ENCODE data around the gene HOXD4.

Gene HOXD4

DNA sequence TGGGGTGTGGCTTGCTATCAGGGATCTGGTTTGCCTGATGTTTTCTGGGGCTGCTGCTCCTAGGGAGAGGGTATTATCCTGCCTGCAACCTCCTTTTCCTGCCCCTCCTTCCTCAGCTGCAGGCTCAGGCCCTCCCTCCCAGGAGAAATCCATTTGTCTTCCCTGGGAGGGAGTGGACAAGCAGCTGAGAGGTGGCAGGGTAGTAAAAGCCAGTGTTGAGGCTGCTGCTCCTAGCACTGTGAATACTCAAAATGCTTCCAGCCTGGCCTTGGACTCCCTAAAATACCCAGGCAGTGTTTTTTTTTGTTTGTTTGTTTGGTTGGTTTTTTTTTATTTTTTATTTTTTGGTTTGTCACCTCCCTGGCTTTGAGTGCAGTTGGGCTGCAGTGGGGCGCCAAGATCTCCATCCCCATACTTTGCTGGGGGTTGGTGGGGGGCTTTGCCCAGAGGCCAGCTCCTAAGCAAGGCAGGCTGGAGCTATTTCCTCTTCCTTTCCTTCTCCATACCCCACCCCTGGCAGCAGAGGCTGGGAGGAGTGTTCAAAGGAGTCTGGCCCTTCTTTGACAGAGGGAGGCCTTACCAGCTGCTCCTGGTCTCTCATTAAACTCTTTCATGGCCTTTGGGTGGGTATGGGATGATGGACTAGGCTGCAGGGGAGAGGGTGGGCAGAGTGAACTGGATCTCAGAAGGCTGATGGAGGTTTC lies 19.4 kb downstream of the HOXD4 start:
- no peak for DNase-seq (ENCODE audit: low read depth)

DNA sequence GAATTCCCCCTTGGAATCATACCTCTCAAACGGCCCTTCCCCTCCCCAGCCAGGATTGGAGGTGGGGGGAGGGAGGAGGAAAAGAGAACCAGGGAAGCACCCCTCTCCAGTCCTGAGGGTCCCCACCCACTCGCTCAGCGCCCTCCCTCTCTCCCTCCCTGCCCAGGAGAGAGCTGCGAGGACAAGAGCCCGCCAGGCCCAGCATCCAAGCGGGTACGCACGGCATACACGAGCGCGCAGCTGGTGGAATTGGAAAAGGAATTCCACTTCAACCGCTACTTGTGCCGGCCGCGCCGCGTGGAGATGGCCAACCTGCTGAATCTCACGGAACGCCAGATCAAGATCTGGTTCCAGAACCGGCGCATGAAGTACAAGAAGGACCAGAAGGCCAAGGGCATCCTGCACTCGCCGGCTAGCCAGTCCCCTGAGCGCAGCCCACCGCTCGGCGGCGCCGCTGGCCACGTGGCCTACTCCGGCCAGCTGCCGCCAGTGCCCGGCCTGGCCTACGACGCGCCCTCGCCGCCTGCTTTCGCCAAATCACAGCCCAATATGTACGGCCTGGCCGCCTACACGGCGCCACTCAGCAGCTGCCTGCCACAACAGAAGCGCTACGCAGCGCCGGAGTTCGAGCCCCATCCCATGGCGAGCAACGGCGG lies 20.1 kb downstream of the HOXD4 start:
- no peak for DNase-seq (ENCODE audit: low read depth)

DNA sequence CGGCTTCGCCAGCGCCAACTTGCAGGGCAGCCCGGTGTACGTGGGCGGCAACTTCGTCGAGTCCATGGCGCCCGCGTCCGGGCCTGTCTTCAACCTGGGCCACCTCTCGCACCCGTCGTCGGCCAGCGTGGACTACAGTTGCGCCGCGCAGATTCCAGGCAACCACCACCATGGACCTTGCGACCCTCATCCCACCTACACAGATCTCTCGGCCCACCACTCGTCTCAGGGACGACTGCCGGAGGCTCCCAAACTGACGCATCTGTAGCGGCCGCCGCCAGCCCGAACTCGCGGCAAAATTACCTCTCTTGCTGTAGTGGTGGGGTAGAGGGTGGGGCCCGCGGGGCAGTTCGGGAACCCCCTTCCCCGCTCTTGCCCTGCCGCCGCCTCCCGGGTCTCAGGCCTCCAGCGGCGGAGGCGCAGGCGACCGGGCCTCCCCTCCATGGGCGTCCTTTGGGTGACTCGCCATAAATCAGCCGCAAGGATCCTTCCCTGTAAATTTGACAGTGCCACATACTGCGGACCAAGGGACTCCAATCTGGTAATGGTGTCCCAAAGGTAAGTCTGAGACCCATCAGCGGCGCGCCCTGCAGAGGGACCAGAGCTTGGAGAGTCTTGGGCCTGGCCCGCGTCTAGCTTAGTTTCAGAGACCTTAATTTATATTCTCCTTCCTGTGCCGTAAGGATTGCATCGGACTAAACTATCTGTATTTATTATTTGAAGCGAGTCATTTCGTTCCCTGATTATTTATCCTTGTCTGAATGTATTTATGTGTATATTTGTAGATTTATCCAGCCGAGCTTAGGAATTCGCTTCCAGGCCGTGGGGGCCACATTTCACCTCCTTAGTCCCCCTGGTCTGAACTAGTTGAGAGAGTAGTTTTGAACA lies 20.9 kb downstream of the HOXD4 start:
- DNase-seq (ENCODE audit: low read depth), result no peak

- no peak for DNase-seq (ENCODE audit: low read depth)
Observed at GRCh38 chr2:176172895-176173566, 21.7 kb downstream of the HOXD4 start.

GRCh38 chr2:176173567-176174381 lies 22.4 kb downstream of the HOXD4 start:
- no peak for DNase-seq (ENCODE audit: low read depth)

GRCh38 chr2:176174382-176174823 lies 23.1 kb downstream of the HOXD4 start:
- no peak for DNase-seq (ENCODE audit: low read depth)

DNA sequence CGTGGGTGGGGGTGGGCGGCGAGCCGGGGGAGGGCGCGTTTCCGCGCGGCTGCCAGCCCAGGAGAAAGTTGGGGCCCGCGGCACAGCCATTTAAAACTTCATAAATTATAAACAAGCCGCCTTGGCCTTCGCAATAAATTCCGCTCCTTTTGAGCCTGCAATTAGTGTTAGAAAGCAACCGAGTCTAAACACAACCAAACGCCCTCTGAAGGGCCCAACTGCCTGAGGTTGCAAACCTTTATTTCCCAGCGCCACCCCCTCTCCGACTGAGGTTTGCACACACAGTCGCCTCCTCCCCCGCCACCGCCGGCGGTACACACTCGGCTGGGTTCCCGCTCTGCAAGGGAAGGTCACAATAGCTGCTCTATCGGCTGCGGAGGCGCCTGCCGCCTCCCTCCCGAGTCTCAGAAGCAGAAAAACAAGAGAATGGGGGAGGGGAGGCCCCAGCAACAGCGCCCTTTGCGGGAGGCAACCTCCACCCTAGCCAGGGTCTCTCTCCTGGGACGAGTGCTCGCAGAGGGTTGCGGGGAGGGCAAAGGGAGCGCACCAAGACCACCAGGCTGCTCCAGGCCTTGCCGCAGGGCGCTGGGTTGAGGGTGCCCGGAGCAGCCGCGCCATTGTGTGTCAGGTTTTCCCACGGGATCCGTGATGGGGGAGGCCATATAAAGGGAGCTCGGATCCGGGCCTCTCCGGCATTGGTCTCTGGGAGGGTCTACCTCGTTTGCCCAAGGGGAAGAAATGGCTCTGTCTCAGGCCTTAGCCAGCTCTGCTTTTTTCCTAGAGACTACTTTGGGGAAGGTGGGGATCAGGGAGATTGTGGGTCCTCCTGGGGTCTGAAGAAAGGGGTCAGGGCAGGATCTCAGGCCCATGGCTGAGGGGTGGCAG lies 23.7 kb downstream of the HOXD4 start:
- DNase-seq (ENCODE audit: low read depth), result no peak

DNA sequence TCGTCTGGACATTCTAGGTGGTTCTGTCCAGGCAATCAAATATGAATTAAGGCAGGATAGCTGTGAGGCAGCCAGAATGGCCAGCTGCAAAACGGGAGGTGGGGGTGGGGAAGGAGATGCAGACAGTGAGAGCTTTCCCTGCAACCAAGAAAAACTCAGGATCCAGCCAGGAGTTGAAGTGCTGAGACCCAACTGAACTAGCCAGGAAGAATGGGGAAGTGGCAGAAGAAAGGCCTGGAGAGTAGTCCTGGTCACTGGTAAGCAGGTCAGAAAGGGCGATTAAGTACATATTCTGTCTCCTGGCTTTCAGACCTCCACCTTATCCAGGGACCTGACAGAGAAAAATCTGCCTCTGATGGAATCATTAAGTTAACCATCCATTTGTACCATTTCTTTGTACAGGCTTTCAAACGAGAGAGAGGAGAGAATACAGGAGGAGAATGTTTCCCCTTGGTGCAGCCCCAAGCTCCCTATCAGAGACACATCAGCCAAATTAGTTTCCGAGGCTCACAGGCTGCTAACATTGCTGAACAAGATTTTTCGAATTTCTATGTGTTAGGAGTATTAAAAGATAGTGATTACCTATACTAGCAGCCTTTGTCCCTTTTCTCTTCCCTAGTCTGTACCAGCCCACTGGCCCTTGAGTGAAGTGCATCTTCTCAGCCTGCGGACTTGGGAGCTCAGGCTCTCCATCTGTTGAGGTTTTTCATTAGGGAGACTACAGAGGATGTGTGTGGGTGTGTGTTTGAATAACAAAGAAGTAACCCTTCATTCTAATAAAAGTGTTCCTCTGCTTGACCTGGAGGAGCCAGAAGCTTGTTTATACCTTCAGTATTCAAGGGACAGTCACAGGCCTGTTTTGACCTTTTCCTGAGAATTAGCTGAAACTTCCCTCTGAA lies 24.6 kb downstream of the HOXD4 start:
- no peak for DNase-seq (ENCODE audit: low read depth)

GRCh38 chr2:176177580-176178037 lies 26.3 kb downstream of the HOXD4 start:
- no peak for DNase-seq (ENCODE audit: low read depth)

- DNase-seq (ENCODE audit: low read depth), result no peak
Observed at GRCh38 chr2:176178038-176178756, 26.8 kb downstream of the HOXD4 start.

- DNase-seq (ENCODE audit: low read depth), result no peak
Observed at GRCh38 chr2:176178757-176179295, 27.5 kb downstream of the HOXD4 start.

GRCh38 chr2:176181551-176181950 lies 30.2 kb downstream of the HOXD4 start:
- DNase-seq (ENCODE audit: low read depth), result no peak

DNA sequence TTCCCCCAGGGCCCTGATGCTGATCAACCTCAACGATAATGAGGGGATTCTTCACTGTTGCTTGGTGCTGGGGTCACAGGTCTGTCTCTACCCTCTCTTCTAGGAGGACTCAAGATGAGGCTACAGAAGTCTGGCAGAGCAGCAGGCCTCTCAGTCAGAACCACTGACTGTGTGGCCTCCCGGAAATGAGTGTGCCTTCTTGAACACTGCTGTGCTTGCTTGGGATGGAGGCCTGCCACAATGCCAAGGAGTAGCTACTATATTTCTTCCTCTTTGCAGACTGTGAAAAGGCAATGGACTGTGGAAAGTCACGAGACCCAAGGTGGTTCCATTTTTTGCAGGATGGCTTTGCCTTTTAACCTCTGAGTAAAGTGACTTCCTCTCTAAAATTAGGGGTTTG lies 31.3 kb downstream of the HOXD4 start:
- DNase-seq (ENCODE audit: low read depth), result no peak

DNA sequence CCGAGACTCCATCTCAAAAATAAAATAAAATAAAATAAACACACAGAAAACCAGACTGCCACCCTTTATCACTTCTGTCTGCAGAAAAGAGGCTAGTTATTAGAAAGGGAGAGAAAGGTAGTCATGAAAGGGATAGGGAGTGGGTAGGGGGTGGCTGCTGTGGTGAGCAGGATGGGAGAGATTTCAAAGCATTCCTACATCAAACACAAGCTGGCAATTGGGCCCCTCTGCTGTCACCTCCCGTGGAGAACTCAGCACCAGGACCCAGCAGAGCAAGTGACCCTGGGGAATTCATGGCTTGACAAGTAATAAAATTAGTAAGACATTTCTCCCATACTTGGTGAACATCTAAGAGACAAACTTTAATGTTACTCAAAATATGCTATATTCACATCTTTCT lies 33.4 kb downstream of the HOXD4 start:
- no peak for DNase-seq (ENCODE audit: low read depth)

- no peak for DNase-seq (ENCODE audit: low read depth)
Observed at GRCh38 chr2:176186024-176186423, 34.7 kb downstream of the HOXD4 start.

DNA sequence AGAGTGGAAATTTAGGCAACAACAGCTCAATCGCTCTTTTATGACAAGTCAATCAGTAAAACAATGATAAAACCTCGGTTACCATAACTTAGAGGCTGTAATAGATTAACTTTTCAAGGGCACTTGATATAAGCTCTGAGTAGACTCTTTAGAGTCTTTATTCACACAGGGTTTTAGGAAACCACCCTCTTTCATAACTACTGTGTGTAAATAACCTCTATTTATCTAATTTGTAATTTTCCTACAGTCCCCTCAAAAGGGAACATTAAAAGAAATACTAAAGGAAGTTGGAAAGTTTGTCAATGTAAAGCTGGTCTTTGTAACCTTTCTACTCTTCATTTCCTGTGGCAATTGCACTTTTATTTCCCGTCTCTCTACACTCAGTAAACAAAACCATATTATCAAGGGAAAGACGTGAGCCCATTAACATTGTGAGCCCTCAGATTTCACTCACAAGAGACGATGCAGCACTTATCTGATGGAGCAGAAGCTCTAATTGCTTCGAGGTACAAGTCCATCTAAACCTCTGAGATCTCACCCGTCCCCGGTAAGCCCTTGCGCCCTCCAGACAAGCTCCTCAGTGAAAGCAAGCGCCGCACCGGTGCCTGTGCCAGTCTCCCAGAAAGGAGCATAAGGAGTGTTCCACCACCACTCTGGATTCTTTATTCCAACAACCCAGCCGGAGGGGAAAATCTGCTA lies 36.0 kb downstream of the HOXD4 start:
- DNase-seq (ENCODE audit: low read depth), result no peak

DNA sequence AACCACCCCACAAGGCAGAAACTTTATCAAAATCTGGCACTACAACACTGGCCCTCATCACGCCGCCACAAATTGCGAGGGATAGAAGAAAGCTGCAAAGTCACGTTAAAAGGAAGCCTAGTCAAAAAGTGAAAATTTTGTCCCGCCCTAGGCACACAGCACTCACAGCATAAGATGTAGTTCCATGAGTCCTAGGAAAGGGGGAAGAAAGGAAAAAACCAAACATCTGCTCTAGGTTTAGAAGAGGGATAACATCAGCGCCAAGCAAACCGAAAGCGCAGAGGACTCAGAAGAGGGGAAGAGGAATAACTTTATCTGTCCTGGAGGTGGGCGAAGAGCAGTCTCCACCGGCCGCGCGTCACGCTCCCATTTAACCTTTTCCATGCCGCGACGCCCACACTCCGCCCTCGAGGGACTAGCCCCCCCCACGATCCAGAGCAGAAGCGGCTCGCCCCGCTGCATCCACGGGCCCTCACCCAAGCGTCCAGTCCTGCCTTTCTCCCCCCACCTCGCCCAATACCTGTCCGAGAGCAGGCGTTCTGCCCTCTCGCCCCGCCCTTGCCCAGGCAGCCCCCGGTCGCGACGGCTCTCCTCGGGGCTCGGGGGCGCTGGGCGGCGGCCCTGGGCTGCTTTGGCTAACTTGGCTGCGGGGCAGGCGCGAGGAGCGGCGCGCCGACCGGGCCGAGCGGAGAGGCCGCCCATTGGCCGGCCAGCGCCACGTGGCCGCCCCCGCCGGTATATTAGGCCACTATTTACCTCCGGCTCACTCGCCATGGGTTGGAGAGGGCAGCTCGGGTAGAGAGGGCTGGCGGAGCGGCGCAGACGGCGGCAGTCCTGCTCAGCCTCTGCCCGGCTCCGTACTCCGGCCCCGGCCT lies 36.8 kb downstream of the HOXD4 start, which contains the start of gene HOXD1:
Gene HOXD1, plus strand, starts transcription at position 770 of the 875 bp plus-strand sequence. CDS start 134 bp downstream, outside the sequence.
- no peak for DNase-seq (ENCODE audit: low read depth)

Data from activated T-cell treated with anti-CD3 and anti-CD28 coated beads for 48 hours (primary cell).